Measurements from ENCODE around the gene RALGDS. TPM values are rescaled to one million over a fixed set of nuclear protein-coding genes. Genes with fewer than 3 reads are reported as not detected.

The RALGDS gene
- total and polyA plus RNA-seq, 9 of the 15 experiments (the other 6 are each of a cell fraction or from before 2014, with no cell fraction given): 0.75 to 43.3 (median 27.1) TPM

GRCh38 chr9:133124123-133124906, 3.3 kb upstream of the RALGDS start (continued):
- peak; percentile 99 for TF ChIP-seq ZNF121 (CRISPR knock-in tag; conservative IDR thresholded peaks at IDR 0.05)
- peak; percentile 8; the same call in 1 of the 2 replicates for TF ChIP-seq TSC22D4 (tag; IDR thresholded peaks at IDR 0.05)
- TF ChIP-seq BRF2 (IDR thresholded peaks at IDR 0.05; ENCODE audit: borderline replicate concordance, insufficient read depth, insufficient read length): no peak
- TF ChIP-seq DPF2 (IDR thresholded peaks at IDR 0.05): peak; percentile 41; the same call in 1 of the 2 replicates
- peak; percentile 93 for TF ChIP-seq ELF4 (CRISPR knock-in tag; IDR thresholded peaks at IDR 0.05)
- no peak for TF ChIP-seq JUN (IDR thresholded peaks at IDR 0.05; ENCODE audit: borderline replicate concordance, low read depth, low read length)
- no peak for TF ChIP-seq JUN (CRISPR knock-in tag; IDR thresholded peaks at IDR 0.05; ENCODE audit: borderline replicate concordance)
- no peak for TF ChIP-seq ILF3 (IDR thresholded peaks at IDR 0.05; ENCODE audit: borderline replicate concordance)
- no peak for TF ChIP-seq PKNOX1 (IDR thresholded peaks at IDR 0.05)
- TF ChIP-seq ZBTB5 (IDR thresholded peaks at IDR 0.05): 0 out of 2 replicates have a peak, but pooled peaks have one; percentile 39
- TF ChIP-seq ZBTB17 (CRISPR knock-in tag; IDR thresholded peaks at IDR 0.05): no peak
- TF ChIP-seq BDP1 (IDR thresholded peaks at IDR 0.05; ENCODE audit: insufficient read depth, insufficient read length): no peak
- TF ChIP-seq MYC (IDR thresholded peaks at IDR 0.05; ENCODE audit: low read depth, low read length): no peak
- no peak for TF ChIP-seq MYC (CRISPR knock-in tag; IDR thresholded peaks at IDR 0.05; ENCODE audit: borderline replicate concordance, low read depth)
- TF ChIP-seq RBM39 (optimal IDR thresholded peaks at IDR 0.05; ENCODE audit: low read depth, low read length): no peak
- TF ChIP-seq FOSL1 (tag; conservative IDR thresholded peaks at IDR 0.05): no peak
- TF ChIP-seq HLTF (IDR thresholded peaks at IDR 0.05): 0 out of 2 replicates have a peak, but pooled peaks have one; percentile 69
- no peak for TF ChIP-seq POU5F1 (IDR thresholded peaks at IDR 0.05; ENCODE audit: borderline replicate concordance, low read depth, low read length, partially characterized antibody)
